Calu3 (cell line): ENCODE data around the gene JPT2. TPM values are rescaled to one million over a fixed set of nuclear protein-coding genes. Genes with fewer than 3 reads are reported as not detected.

Source experiments
- BruUV-seq: library from RNA; stranded (reverse); fragments of 400-500 nt; replicated peaks from 2 replicates; lab custom pipeline; 2021; lab: Mats Ljungman, UMichigan
- CTCF ChIA-PET: fragments of 300-600 bp; sonication (Branson Sonifier 250); formaldehyde crosslinking; loops from one replicate; lab custom pipeline; 2022; ENCODE audit warnings: antibody characterized with exemption; lab: Charles Lee
- DNase-seq: peaks from one replicate; pipeline ENCODE4 v3.0.0; 2022
- H3K27ac Mint-ChIP-seq: one replicate; pipeline ENCODE4 v1.8.0; 2022; ENCODE audit warnings: mixed read lengths; ENCODE audit not compliant: unreplicated experiment
- H3K27me3 Mint-ChIP-seq: one replicate; pipeline ENCODE4 v1.8.0; 2022; ENCODE audit warnings: mixed read lengths; ENCODE audit not compliant: unreplicated experiment
- H3K36me3 Mint-ChIP-seq: one replicate; pipeline ENCODE4 v1.8.0; 2022; ENCODE audit warnings: mild to moderate bottlenecking, moderate library complexity, mixed read lengths; ENCODE audit not compliant: insufficient read depth, unreplicated experiment
- H3K4me1 Mint-ChIP-seq: one replicate; pipeline ENCODE4 v1.8.0; 2022; ENCODE audit warnings: mild to moderate bottlenecking, low read depth, mixed read lengths; ENCODE audit not compliant: unreplicated experiment
- H3K4me3 Mint-ChIP-seq: one replicate; pipeline ENCODE4 v1.8.0; 2022; ENCODE audit warnings: mild to moderate bottlenecking, low read depth, moderate library complexity, mixed read lengths; ENCODE audit not compliant: unreplicated experiment
- H3K9me3 Mint-ChIP-seq: one replicate; pipeline ENCODE4 v1.8.0; 2022; ENCODE audit warnings: low read depth, mixed read lengths; ENCODE audit not compliant: unreplicated experiment
- intact Hi-C: fragments of 100-400 bp; cut with micrococcal nuclease; formaldehyde crosslinking; loops from one replicate; pipeline ENCODE4 v1.10.0; 2022; ENCODE audit not compliant: unreplicated experiment
- total RNA-seq: library from RNA; stranded (reverse); gene quantifications from 2 replicates; pipeline ENCODE4 v1.2.3, GENCODE V29; 2022
- TF ChIP-seq, protein P1 (sequence below): fragments of 200-600 bp; IDR thresholded peaks from one replicate; pipeline ENCODE4 v1.8.0; 2022; ENCODE audit warnings: antibody characterized with exemption; ENCODE audit not compliant: unreplicated experiment

JPT2 gene
- total RNA-seq, 1 experiment from 2014 or later, result 185 TPM

DNA sequence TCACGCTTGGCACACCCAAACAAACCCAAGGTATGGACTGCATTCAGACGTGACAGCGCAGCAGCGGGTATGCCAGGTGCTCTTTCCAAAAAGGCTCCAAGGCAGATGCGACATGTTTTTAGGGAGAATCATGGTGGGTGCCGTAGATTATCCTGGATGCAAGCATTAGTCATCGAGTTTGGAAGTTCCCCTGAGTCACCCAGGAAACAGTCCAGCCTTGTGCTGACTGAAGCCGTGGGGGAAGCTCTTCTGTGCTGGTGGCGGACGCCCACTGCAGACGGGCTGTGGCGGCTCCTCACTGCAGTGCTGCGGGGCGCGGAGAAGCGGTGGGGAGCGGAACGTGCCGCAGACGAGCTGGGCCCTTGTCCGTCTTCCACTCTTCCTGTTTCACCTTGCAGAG lies 13.9 kb downstream of the JPT2 start:
- H3K27ac Mint-ChIP-seq, result no peak overlapping the region
- H3K27me3 Mint-ChIP-seq, result no peaks in the 10 kb centered on the region
- intact Hi-C loops, result no loop called here
- DNase-seq, result no peak
- CTCF ChIA-PET, result interaction anchor here (0.5 to 1.3 kb wide), 3 partner anchors 9 to 43 kb away, joined by 3 to 5 read pairs (median 4); partner anchors contain the start of gene MAPK8IP3
- peaks cover 99% of the 10 kb centered on the region for H3K36me3 Mint-ChIP-seq
- H3K9me3 Mint-ChIP-seq, result no peaks in the 10 kb centered on the region
- BruUV-seq, result no TSS peak
- H3K4me3 Mint-ChIP-seq, result peak overlapping the region; percentile 56
- H3K4me1 Mint-ChIP-seq, result peaks cover 43% of the 10 kb centered on the region
- TF ChIP-seq, protein P1, sequence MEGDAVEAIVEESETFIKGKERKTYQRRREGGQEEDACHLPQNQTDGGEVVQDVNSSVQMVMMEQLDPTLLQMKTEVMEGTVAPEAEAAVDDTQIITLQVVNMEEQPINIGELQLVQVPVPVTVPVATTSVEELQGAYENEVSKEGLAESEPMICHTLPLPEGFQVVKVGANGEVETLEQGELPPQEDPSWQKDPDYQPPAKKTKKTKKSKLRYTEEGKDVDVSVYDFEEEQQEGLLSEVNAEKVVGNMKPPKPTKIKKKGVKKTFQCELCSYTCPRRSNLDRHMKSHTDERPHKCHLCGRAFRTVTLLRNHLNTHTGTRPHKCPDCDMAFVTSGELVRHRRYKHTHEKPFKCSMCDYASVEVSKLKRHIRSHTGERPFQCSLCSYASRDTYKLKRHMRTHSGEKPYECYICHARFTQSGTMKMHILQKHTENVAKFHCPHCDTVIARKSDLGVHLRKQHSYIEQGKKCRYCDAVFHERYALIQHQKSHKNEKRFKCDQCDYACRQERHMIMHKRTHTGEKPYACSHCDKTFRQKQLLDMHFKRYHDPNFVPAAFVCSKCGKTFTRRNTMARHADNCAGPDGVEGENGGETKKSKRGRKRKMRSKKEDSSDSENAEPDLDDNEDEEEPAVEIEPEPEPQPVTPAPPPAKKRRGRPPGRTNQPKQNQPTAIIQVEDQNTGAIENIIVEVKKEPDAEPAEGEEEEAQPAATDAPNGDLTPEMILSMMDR, result no peak

DNA sequence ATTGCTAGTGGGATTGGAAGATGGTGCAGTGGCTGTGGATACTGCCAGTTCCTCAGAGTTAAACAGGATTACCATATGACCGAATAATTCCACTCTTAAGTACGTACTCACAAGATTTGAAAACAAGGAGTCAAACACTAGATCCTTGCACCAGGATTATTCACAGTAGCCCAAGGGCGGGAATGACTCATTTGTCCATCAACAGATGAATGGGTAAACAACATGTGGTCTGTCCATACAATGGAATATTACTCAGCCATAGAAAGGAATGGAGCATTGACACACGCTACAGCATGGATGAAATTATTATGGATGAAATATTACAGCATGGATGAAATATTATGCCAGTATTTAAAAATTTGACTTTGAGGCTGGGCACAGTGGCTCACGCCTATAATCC lies 18.8 kb downstream of the JPT2 start:
- CTCF ChIA-PET, result no interaction called here

DNA sequence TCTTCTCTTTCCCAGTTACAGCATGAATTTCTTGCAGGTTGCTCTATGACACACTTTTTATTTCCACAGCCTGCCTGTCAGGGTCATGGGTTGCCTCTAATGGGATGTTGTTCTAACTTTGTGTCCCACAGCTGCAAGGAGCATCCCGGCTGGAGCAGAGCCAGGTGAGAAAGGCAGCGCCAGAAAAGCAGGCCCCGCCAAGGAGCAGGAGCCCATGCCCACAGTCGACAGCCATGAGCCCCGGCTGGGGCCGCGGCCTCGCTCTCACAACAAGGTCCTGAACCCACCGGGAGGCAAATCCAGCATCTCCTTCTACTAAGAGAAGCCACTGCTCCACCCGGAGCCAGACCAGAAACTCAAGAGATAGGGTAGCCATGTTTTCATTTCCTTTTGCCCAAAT lies 20.6 kb downstream of the JPT2 start:
- Mint-ChIP-seq H3K36me3 (peaks cover 99% of the 10 kb centered on the region), H3K27me3 (no peaks in the 10 kb centered on the region), H3K9me3 (no peaks in the 10 kb centered on the region), H3K4me3 (no peak overlapping the region), H3K27ac (no peak overlapping the region), H3K4me1 (peaks cover 3% of the 10 kb centered on the region)
- TF ChIP-seq, protein P1, result no peak
- no peak for DNase-seq
- intact Hi-C loops, result no loop called here
- BruUV-seq, result no TSS peak
- CTCF ChIA-PET, result no interaction called here

More for the DNA sequence above, 18.8 kb downstream of the JPT2 start:
- no peak overlapping the region for H3K4me3 Mint-ChIP-seq
- DNase-seq, result no peak
- H3K27me3 Mint-ChIP-seq, result no peaks in the 10 kb centered on the region
- H3K27ac Mint-ChIP-seq, result no peak overlapping the region
- peaks cover 100% of the 10 kb centered on the region for H3K36me3 Mint-ChIP-seq
- TF ChIP-seq, protein P1, result no peak
- intact Hi-C loops, result no loop called here
- H3K9me3 Mint-ChIP-seq, result no peaks in the 10 kb centered on the region
- H3K4me1 Mint-ChIP-seq, result peaks cover 5% of the 10 kb centered on the region
- no TSS peak for BruUV-seq

DNA sequence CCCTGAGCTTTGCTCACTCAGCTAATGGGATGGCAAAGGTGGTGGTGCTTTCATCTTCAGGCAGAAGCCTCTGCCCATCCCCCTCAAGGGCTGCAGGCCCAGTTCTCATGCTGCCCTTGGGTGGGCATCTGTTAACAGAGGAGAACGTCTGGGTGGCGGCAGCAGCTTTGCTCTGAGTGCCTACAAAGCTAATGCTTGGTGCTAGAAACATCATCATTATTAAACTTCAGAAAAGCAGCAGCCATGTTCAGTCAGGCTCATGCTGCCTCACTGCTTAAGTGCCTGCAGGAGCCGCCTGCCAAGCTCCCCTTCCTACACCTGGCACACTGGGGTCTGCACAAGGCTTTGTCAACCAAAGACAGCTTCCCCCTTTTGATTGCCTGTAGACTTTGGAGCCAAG lies 22.2 kb downstream of the JPT2 start:
- Mint-ChIP-seq H3K27me3 (no peaks in the 10 kb centered on the region), H3K36me3 (peaks cover 99% of the 10 kb centered on the region), H3K9me3 (no peaks in the 10 kb centered on the region), H3K4me3 (no peak overlapping the region), H3K4me1 (peaks cover 10% of the 10 kb centered on the region), H3K27ac (no peak overlapping the region)
- no TSS peak for BruUV-seq
- no peak for DNase-seq
- TF ChIP-seq, protein P1, result no peak
- CTCF ChIA-PET, result no interaction called here
- intact Hi-C loops, result no loop called here
